Erythroblast (primary cell): ENCODE measurements around the gene SYK.
"Not testable (repeated sequence)": the region's sequence is repeated elsewhere in the genome, so short reads cannot be mapped to it uniquely, and the experiment has no call there.

Source experiments
- DNase-seq, 2 experiments: peaks; one replicate each; lab custom pipeline; 2025; lab: John Stamatoyannopoulos, UW
- GATA1 ChIP-seq: IDR thresholded peaks from 2 replicates; pipeline ENCODE4 v1.6.1; 2011; ENCODE audit warnings: low read depth, mild to moderate bottlenecking, control low read depth, low read length, moderate library complexity
- POLR2A ChIP-seq: IDR thresholded peaks from 2 replicates; pipeline ENCODE4 v1.6.1; 2011; ENCODE audit warnings: mild to moderate bottlenecking, low read length

Gene SYK

GRCh38 chr9:90787771-90788460 lies 13.7 kb upstream of the SYK start:
- TF ChIP-seq POLR2A (no peak), GATA1 (no peak)
- no peak for DNase-seq

GRCh38 chr9:90788527-90788926 lies 13.1 kb upstream of the SYK start:
- DNase-seq, result not testable (repeated sequence)

GRCh38 chr9:90789408-90789807 lies 12.2 kb upstream of the SYK start:
- TF ChIP-seq GATA1 (no peak), POLR2A (no peak)
- no peak for DNase-seq

- no peak for DNase-seq
- no peak for TF ChIP-seq GATA1
- no peak for TF ChIP-seq POLR2A
Measured at GRCh38 chr9:90789862-90790261, 11.8 kb upstream of the SYK start.

GRCh38 chr9:90793024-90793423 lies 8.6 kb upstream of the SYK start:
- not testable (repeated sequence) for DNase-seq

GRCh38 chr9:90793729-90794128 lies 7.9 kb upstream of the SYK start:
- no peak for TF ChIP-seq GATA1
- TF ChIP-seq POLR2A, result no peak
- no peak for DNase-seq

GRCh38 chr9:90795084-90795483 lies 6.5 kb upstream of the SYK start:
- DNase-seq, result no peak
- TF ChIP-seq GATA1 (no peak), POLR2A (no peak)

- DNase-seq, result no peak
- no peak for TF ChIP-seq POLR2A
Measured at GRCh38 chr9:90795871-90796317, 5.7 kb upstream of the SYK start.

GRCh38 chr9:90799271-90799852 lies 2.3 kb upstream of the SYK start:
- DNase-seq, result no peak

GRCh38 chr9:90801973-90802322 lies 329 bp downstream of the SYK start:
- TF ChIP-seq GATA1 (no peak), POLR2A (no peak)

More at GRCh38 chr9:90799271-90799852, 2.3 kb upstream of the SYK start:
- TF ChIP-seq GATA1, result no peak
- no peak for TF ChIP-seq POLR2A

GRCh38 chr9:90802386-90802985 lies 867 bp downstream of the SYK start:
- TF ChIP-seq GATA1, result no peak
- no peak for TF ChIP-seq POLR2A
- DNase-seq, result no peak

More at GRCh38 chr9:90801973-90802322, 329 bp downstream of the SYK start:
- peak in 1 of 2 experiments; percentile 31 for DNase-seq

- no peak for DNase-seq
- no peak for TF ChIP-seq POLR2A
- no peak for TF ChIP-seq GATA1
Measured at GRCh38 chr9:90803860-90804593, 2.4 kb downstream of the SYK start.

GRCh38 chr9:90805006-90805996 lies 3.7 kb downstream of the SYK start:
- DNase-seq, result no peak
- no peak for TF ChIP-seq POLR2A
- no peak for TF ChIP-seq GATA1

- TF ChIP-seq POLR2A (no peak), GATA1 (no peak)
- no peak for DNase-seq
Measured at GRCh38 chr9:90807006-90807405, 5.4 kb downstream of the SYK start.
